H1 (cell line): ENCODE data around the gene NAV3. TPM values are rescaled to one million over a fixed set of nuclear protein-coding genes. Genes with fewer than 3 reads are reported as not detected.

ENCODE experiments used
- CTCF ChIA-PET: fragments of 300-600 bp; sonication (Branson Sonifier 250); formaldehyde crosslinking; loops from one replicate; lab custom pipeline; 2021; ENCODE audit not compliant: partially characterized antibody; lab: Charles Lee
- POLR2A ChIA-PET: fragments of 300-600 bp; sonication (Branson Sonifier 250); formaldehyde crosslinking; loops from one replicate; lab custom pipeline; 2021; ENCODE audit warnings: inconsistent platforms; ENCODE audit not compliant: partially characterized antibody; lab: Charles Lee
- DNase-seq, 2 experiments: peaks; one replicate each; pipeline versions ENCODE4 v3.0.0 to v3.0.0-alpha.2; 2010 to 2022; ENCODE audit warnings: low spot score in 2 of 2, low read depth in 1 of 2, mixed read lengths in 1 of 2
- FAIRE-seq: peaks from 2 replicates; lab custom pipeline; 2011; peaks lifted over from hg19 to GRCh38; lab: Jason Lieb, UNC
- H2AFZ ChIP-seq: 2 replicates; pipeline ENCODE4 v1.8.1; 2012; ENCODE audit warnings: low read length, inconsistent platforms
- H2AK5ac ChIP-seq: 2 replicates; pipeline ENCODE4 v1.6.1; 2013; ENCODE audit warnings: low read depth, low read length
- H2BK120ac ChIP-seq: replicated peaks from 2 replicates; pipeline ENCODE3; 2013; ENCODE audit warnings: low read depth, low read length, inconsistent platforms
- H2BK12ac ChIP-seq: 2 replicates; pipeline ENCODE4 v1.6.1; 2013; ENCODE audit warnings: low read depth, low read length
- H2BK15ac ChIP-seq: 2 replicates; pipeline ENCODE4 v1.6.1; 2013; ENCODE audit warnings: low read length
- H2BK20ac ChIP-seq: 2 replicates; pipeline ENCODE4 v1.6.1; 2013; ENCODE audit warnings: low read length
- H2BK5ac ChIP-seq: 2 replicates; pipeline ENCODE4 v1.6.1; 2013; ENCODE audit warnings: low read depth, low read length
- H3K14ac ChIP-seq: 2 replicates; pipeline ENCODE4 v1.6.1; 2013; ENCODE audit warnings: inconsistent platforms; ENCODE audit not compliant: insufficient read length
- H3K18ac ChIP-seq: 2 replicates; pipeline ENCODE4 v1.6.1; 2013; ENCODE audit warnings: low read length; ENCODE audit errors: extremely low read depth
- H3K23ac ChIP-seq: 2 replicates; pipeline ENCODE4 v1.6.1; 2013; ENCODE audit warnings: inconsistent platforms; ENCODE audit not compliant: insufficient read length
- H3K23me2 ChIP-seq: 2 replicates; pipeline ENCODE4 v1.6.1; 2013; ENCODE audit warnings: low read depth, low read length
- H3K27ac ChIP-seq: 2 replicates; pipeline ENCODE4 v1.6.1; 2011; ENCODE audit warnings: low read depth, low read length, inconsistent platforms
- H3K27me3 ChIP-seq, 4 experiments: replicated peaks in 1 of 4; 1 replicate in 1 of 4; 2 replicates in 3 of 4; pipeline versions ENCODE4 v1.6.1 to v1.8.1; 2011 to 2013; ENCODE audit warnings: low read length in 3 of 4, mild to moderate bottlenecking in 3 of 4, inconsistent platforms in 2 of 4, mixed read lengths in 2 of 4, moderate library complexity in 1 of 4; ENCODE audit not compliant: control insufficient read depth in 3 of 4, insufficient read depth in 3 of 4; ENCODE audit errors: extremely low read depth in 1 of 4
- H3K36me3 ChIP-seq, 4 experiments: 2 replicates each; pipeline versions ENCODE4 v1.6.1 to v1.8.1; 2011 to 2013; ENCODE audit warnings: mild to moderate bottlenecking in 4 of 4, low read length in 3 of 4, moderate library complexity in 2 of 4, control low read depth in 1 of 4, inconsistent platforms in 1 of 4; ENCODE audit not compliant: insufficient read depth in 4 of 4, control insufficient read depth in 2 of 4
- H3K4ac ChIP-seq: replicated peaks from 2 replicates; pipeline ENCODE3; 2013; ENCODE audit warnings: low read length, low read depth, mixed read lengths, inconsistent platforms; ENCODE audit not compliant: insufficient read length
- H3K4me1 ChIP-seq, 4 experiments: replicated peaks in 1 of 4; 1 replicate in 1 of 4; 2 replicates in 3 of 4; pipeline versions ENCODE4 v1.6.1 to v1.8.1; 2011 to 2013; ENCODE audit warnings: low read length in 3 of 4, inconsistent platforms in 2 of 4, mixed read lengths in 1 of 4; ENCODE audit not compliant: insufficient read depth in 4 of 4, control insufficient read depth in 3 of 4
- H3K4me2 ChIP-seq, 2 experiments: 2 replicates each; pipeline versions ENCODE4 v1.6.1 to v1.8.1; 2011 to 2013; ENCODE audit warnings: low read depth in 2 of 2, low read length in 2 of 2, control low read depth in 1 of 2, inconsistent platforms in 1 of 2, mild to moderate bottlenecking in 1 of 2; ENCODE audit not compliant: insufficient read depth in 1 of 2
- H3K4me3 ChIP-seq, 4 experiments: fragments of 200-600, 300-600 bp in 1 of 4; sonication (generic), shearing (Covaris generic), sonication (Bioruptor Twin) in 1 of 4; 2 replicates each; pipeline versions ENCODE4 v1.5.1 to v1.8.1; 2011 to 2016; ENCODE audit warnings: low read length in 4 of 4, low read depth in 3 of 4, control low read depth in 2 of 4, inconsistent platforms in 2 of 4, mild to moderate bottlenecking in 2 of 4, mixed read lengths in 1 of 4, moderate library complexity in 1 of 4; ENCODE audit not compliant: insufficient read depth in 2 of 4; ENCODE audit errors: extremely low read depth in 1 of 4
- H3K56ac ChIP-seq: replicated peaks from 2 replicates; pipeline ENCODE3; 2013; ENCODE audit warnings: low read depth, mild to moderate bottlenecking, mixed read lengths, low read length, inconsistent platforms; ENCODE audit not compliant: insufficient read length
- H3K79me1 ChIP-seq: 2 replicates; pipeline ENCODE4 v1.6.1; 2013; ENCODE audit warnings: low read depth, low read length, control low read depth
- H3K79me2 ChIP-seq, 2 experiments: 2 replicates each; pipeline versions ENCODE4 v1.6.1 to v1.8.1; 2012 to 2013; ENCODE audit warnings: low read length in 2 of 2, mild to moderate bottlenecking in 2 of 2, inconsistent platforms in 1 of 2; ENCODE audit not compliant: insufficient read depth in 2 of 2, control insufficient read depth in 1 of 2
- H3K9ac ChIP-seq, 4 experiments: replicated peaks in 1 of 4; 1 replicate in 1 of 4; 2 replicates in 3 of 4; pipeline versions ENCODE4 v1.6.1 to v1.8.1; 2011 to 2013; ENCODE audit warnings: low read depth in 3 of 4, low read length in 3 of 4, control low read depth in 2 of 4, mild to moderate bottlenecking in 2 of 4, moderate library complexity in 2 of 4, inconsistent platforms in 1 of 4; ENCODE audit errors: extremely low read depth in 1 of 4
- H3K9me3 ChIP-seq, 2 experiments: 2 replicates each; pipeline versions ENCODE4 v1.6.1 to v1.8.1; 2012 to 2013; ENCODE audit warnings: mild to moderate bottlenecking in 2 of 2, moderate library complexity in 2 of 2, control low read depth in 1 of 2, inconsistent platforms in 1 of 2, low read depth in 1 of 2, low read length in 1 of 2, mixed read lengths in 1 of 2; ENCODE audit not compliant: insufficient read depth in 2 of 2
- H4K20me1 ChIP-seq, 2 experiments: replicated peaks in 1 of 2; 2 replicates each; pipeline versions ENCODE3 to v1.8.1; 2011 to 2013; ENCODE audit warnings: inconsistent platforms in 2 of 2, low read length in 2 of 2, mild to moderate bottlenecking in 1 of 2; ENCODE audit not compliant: insufficient read depth in 2 of 2, control insufficient read depth in 1 of 2
- H4K5ac ChIP-seq: 2 replicates; pipeline ENCODE4 v1.6.1; 2013; ENCODE audit warnings: low read length, low read depth, mixed read lengths, inconsistent platforms; ENCODE audit not compliant: insufficient read length
- H4K8ac ChIP-seq: 2 replicates; pipeline ENCODE4 v1.8.0; 2013; ENCODE audit warnings: mild to moderate bottlenecking, moderate library complexity, low read length, inconsistent platforms; ENCODE audit not compliant: insufficient read depth; ENCODE audit errors: extremely low read depth
- H4K91ac ChIP-seq: replicated peaks from 2 replicates; pipeline ENCODE3; 2013; ENCODE audit warnings: low read length, mixed read lengths, inconsistent platforms; ENCODE audit not compliant: insufficient read length
- BRCA1 ChIP-seq: IDR thresholded peaks from 2 replicates; pipeline ENCODE4 v1.6.1; 2012; ENCODE audit warnings: low read depth, low read length, improper control_type of control experiment
- WGBS, 2 experiments: shearing (Covaris generic) in 1 of 2; methylation state at CpG; one replicate each; pipeline versions ENCODE4 v1.1.6 to v1.1.7; 2013 to 2015; ENCODE audit warnings: low lambda C conversion rate in 2 of 2, mixed read lengths in 2 of 2, inconsistent platforms in 1 of 2, low coverage in 1 of 2, missing lambda C conversion rate in 1 of 2; ENCODE audit not compliant: insufficient replicate concordance in 2 of 2, insufficient coverage in 1 of 2, insufficient read length in 1 of 2; ENCODE audit errors: extremely low coverage in 1 of 2, missing lambda C conversion rate in 1 of 2; 5-methylcytosine and 5-hydroxymethylcytosine counted together
- polyA plus RNA-seq, 7 experiments: library from polyadenylated mRNA; depleted of rRNA in 3 of 7; stranded (reverse) in 5 of 7; unstranded in 2 of 7; fragments of >200 nt in 5 of 7; fragments of 200-250 nt in 2 of 7; gene quantifications; 1 replicate in 5 of 7; 2 replicates in 1 of 7; 4 replicates in 1 of 7; pipeline versions ENCODE4 v1.2.1 to v1.2.3, GENCODE V29; 2011 to 2013; ENCODE audit warnings: missing spikeins in 2 of 7, mixed read lengths in 2 of 7
- total RNA-seq: library from RNA; stranded (reverse); fragmentation: NEBNext Ultra II Directional; extraction: Animal tissue kit (Norgen Biotek cat#: 25700); gene quantifications from 2 replicates; pipeline ENCODE4 v1.2.1, GENCODE V29; 2021

The NAV3 gene
- total and polyA plus RNA-seq, 2 of the 8 experiments (the other 6 are each of a cell fraction or from before 2014, with no cell fraction given) = 0.47 to 5.0 TPM

DNA sequence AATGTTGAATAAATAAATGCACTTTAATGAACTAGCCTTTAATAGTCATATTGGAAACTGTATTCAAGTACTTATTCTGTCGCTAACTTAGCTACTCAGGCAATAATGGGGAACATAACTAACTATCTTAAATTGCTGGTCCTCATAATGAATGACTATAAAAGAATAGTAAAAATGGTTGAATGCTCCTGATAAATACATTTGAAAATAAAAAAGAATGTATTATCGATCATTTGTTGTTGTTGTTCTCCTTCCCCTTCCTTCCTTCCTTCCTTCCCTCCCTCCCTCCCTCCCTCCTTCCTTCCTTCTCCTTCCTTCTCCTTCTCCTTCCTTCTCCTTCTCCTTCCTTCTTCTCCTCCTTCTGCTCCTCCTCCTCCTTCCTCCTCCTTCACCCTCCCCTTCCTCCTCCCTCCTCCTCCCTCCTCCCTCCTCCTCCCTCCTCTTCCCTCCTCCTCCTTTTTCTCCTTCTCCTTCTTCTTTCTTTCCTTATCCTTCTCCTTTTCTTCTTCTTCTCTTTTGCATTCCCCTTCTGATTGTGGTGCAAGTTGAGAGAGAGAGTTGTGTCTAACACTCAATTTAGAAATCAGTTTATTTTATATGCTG lies 133.0 kb downstream of the NAV3 start:
- Histone ChIP-seq H3K4me1 (peaks cover 0 to 2% (median 0%) of the 10 kb centered on the region in 4 experiments; a peak in 2 of 7 replicates), H3K23me2 (peaks cover 1% of the 10 kb centered on the region; the same call in 1 of the 2 replicates), H2AFZ (no peak overlapping the region), H3K23ac (no peak overlapping the region), H3K4me2 (no peak overlapping the region), H3K79me2 (no peaks in the 10 kb centered on the region), H4K20me1 (no peaks in the 10 kb centered on the region), H4K8ac (no peak overlapping the region), H4K5ac (no peak overlapping the region), H2BK15ac (no peak overlapping the region), H3K9ac (no peak overlapping the region), H3K27ac (no peak overlapping the region), H2BK5ac (no peak overlapping the region), H3K4me3 (no peak overlapping the region), H3K27me3 (no peaks in the 10 kb centered on the region), H4K91ac (no peak overlapping the region), H2BK20ac (no peak overlapping the region), H3K56ac (no peak overlapping the region), H2AK5ac (no peak overlapping the region), H3K36me3 (no peaks in the 10 kb centered on the region), H3K14ac (no peak overlapping the region), H2BK120ac (no peak overlapping the region), H3K4ac (no peak overlapping the region), H3K79me1 (no peaks in the 10 kb centered on the region), H3K18ac (no peak overlapping the region), H2BK12ac (no peak overlapping the region), H3K9me3 (no peaks in the 10 kb centered on the region)
- CTCF ChIA-PET = no interaction called here
- no peak for TF ChIP-seq BRCA1
- POLR2A ChIA-PET = no interaction called here
- DNase-seq (no peak), FAIRE-seq (no peak)
- 100% methylated on average over 1 of the region's 2 CpGs; no CpG with 5 or more reads in 1 of the 2 experiments for WGBS, 2 experiments
